ENCODE data around the gene MADD.

Gene MADD

DNA sequence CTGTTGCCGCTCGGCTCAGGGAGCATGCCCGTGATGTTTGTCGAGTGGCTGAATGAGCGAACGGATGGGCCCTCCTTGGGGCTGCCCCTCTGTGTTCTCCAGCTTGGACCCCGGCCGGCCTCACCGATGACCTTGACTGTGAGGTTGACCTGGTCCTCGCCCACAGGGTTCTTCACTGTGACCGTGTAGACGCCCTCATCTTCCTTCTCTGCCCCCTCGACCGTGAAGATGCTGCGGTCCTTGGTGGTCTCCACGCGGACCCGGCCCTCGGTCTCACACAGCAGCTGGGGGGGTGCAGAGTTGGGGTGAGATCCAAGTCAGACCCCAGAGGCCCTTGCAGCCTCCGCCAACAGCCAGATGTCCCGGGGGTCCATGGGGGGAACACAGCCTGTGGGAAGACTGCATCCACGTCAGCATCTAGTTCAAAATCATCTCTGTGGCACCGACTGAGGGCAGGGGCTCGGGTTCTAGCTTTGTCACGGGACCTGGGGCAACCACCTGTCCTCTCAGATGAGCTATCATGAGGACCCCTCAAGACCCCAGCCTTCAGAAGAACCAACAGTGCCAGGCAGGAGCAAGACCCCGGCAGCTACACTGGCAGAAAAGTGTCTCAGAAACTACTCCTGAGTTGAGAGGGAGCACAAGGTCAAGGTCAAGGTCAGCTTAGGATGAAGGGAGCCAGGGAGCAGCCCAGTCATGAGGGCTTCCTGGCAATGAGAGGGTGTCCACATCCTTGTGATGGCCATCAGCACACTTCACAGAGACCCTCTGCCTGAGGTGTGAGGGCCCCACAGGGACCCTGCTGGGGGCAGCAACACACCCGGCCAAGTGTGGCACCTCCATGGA lies 68.7 kb downstream of the MADD start:
- DNase-seq (ENCODE audit: low read depth), result no peak

DNA sequence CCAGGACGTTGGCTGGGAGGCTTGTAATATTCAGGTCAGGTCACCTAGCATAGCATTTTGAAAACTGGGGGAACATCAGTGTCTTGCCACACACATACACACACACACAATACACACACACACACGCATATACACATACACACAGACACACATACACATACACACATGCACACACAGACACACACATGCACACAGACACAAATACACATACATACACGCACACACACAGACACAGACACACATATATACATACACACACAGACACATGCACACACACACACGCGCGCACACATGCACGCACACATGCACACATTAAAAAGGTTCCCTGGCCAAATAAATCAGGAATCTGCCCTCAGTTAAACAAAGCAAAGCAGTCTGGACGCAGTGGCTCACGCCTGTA lies 70.1 kb downstream of the MADD start:
- DNase-seq (ENCODE audit: low read depth), result no peak

DNA sequence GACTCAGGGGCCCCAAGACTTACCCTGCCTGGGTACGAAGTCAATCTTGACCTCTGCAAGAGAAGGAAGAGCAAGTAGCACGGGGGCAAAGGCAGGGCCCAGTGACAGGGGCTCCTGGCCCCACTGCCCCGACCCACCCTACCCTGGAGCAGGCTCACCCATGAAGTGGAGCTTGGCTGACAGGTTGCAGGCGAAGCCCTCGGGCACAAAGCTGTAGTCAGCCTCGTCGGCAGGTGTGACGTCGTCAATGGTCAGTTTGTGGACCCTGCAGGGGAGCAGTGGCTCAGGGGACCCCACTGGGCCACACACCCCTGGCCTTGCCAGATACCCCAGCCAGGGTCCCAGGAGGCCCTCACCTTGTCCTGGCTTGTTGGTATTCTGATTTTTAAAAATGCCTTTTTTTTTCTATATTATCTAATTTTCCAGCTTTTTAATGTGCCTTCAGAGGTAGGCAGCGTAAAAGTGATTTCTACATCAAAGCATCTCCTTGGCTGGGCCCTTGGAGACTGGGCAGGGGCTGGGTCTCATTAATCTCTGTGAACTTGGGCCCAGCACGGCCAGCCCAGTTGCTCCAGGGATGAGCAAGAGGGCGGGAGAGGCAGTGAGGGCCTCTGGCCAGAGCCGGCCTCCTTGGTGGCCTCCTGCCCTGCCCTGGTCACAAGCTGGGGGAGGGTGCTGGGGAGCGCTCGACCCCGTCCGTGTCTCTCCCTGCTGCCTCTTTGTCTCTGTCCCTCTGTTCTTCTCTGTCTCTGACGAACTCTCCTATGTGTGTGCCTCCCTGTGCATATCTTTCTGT lies 71.2 kb downstream of the MADD start:
- no peak for DNase-seq (ENCODE audit: low read depth)

DNA sequence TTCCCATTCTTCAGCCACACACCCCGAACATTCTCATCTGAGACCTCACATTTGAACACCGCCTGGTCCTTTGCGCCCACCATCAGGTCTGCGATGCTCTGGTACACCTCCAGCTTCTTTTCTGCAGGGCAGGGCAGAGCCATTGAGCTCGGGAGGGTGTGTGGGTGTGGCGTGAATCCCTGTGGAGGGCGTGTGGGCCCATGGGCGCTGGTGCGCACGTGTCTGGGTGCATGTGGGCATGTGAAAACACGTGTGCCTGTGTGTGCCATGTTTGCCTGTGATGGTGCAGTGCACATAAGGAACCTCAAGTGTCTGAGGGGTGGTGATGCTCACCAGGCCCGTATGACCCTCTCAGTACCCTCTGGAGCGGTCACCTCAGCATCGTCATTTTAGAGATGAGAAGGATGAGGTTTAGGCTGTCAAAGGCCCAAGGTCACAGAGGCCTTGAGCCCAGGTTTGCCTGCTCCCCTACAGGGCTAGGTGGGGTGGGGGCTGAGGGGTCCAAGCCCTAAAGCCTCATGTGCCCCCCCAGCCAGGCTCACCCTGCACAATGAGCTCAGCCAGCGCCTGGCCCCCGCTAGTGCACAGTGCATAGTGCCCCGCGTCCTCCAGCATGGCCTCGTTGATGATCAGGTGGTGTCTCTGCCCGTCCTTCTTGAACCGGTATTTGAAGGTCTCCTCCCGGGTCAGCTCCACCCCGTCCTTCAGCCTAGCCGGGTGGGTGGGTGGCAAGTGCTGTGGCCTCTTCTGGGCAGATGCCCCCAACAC lies 72.3 kb downstream of the MADD start:
- DNase-seq (ENCODE audit: low read depth), result no peak

DNA sequence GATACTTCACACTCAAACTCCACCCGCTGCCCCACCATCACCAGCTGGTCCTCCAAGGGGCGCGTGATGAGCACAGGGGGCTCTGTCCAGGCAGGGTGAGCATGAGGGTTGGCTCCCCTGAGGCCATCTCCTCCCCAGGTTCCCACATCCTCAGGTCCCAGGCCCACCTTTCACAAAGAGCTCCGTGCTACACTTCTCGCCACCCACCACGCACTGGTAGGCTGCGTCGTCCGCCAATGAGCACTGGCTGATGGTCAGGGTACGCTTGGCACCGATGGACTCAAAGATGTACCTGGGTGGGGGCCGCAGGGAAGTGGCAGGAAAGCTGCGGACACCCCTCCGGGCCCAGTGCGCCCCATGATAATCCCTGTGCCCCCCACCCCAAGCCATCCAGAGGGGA lies 72.9 kb downstream of the MADD start:
- DNase-seq (ENCODE audit: low read depth), result no peak

DNA sequence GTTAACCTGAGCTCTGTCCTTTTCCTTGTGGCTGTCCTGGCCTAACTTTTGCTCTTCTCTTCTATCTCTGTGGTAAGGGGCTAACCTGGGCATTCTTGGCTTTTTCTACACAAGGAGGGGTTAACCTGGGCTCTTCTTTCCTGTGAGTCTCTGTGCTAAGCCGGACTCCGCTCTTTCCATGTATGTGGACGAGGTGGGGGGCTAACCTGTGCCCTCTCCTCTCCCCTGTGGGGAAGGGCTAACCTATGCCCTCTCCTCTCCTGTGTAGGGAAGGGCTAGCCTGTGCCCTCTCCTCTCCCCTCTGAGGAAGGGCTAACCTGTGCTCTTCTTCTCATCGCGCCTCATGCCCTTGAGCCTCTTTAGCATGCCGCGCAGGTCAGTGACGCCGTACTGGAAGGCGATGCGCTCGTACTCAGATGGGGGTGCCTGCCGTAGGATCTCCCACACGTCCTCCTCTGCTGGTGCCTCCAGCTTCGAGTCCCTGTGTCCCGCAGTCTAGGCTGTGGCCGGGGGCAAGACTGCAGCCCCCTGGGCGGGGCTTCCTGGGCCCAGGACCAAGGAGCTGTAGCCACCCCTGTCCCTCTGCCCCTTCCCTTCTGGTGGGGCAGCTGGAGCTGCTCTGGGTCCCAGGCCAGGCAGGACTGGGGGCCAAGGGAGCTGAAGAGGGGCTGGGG lies 76.1 kb downstream of the MADD start:
- DNase-seq (ENCODE audit: low read depth), result no peak

DNA sequence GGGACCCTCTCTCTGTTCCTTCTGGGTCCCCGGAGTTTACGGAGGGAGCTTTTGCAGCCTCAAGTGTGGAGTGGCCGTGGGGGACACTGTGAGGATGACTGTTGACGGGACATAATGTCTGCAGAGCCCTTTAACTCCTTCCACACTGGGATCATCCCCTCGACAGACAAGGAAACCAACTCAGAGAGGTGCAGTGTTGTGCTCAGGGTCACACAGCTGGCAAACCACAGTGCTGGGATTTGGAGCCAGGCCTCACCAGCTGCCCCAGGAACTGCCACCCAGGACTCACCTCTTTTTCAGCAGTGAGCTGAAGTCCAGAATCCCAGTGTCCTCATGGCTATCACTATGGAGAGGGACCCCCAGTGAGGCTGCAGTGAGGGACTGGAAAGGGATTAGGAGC lies 77.2 kb downstream of the MADD start:
- no peak for DNase-seq (ENCODE audit: low read depth)

DNA sequence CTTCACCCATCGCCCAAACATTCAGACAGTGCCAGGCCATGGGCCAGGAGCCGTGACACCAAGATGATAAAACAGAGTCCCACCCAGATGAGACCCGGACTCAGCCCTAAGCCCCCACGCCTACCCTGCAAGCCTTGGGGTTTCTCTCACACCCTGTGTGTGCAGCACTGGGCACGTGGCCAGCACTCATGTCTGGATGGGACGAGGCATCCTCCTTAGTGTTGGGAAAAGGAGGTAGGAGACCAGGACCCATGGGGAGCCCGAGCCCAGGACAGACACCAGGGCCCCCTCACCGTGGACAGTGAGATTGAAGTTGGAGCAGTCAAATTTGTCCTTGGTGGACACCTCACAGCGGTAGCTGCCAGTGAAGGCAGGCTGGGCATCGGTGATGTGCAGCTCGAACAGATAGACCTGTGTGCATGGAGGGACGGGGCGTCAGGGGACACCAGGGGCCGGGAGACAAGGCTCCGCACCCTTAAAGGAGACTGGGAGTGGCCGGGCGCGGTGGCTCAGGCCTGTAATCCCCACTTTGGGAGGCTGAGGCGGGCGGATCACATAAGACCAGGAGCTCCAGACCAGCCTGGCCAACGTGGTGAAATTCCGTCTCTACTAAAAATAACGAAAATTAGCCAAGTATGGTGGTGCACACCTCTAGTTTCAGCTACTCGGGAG lies 78.3 kb downstream of the MADD start:
- DNase-seq (ENCODE audit: low read depth), result no peak

DNA sequence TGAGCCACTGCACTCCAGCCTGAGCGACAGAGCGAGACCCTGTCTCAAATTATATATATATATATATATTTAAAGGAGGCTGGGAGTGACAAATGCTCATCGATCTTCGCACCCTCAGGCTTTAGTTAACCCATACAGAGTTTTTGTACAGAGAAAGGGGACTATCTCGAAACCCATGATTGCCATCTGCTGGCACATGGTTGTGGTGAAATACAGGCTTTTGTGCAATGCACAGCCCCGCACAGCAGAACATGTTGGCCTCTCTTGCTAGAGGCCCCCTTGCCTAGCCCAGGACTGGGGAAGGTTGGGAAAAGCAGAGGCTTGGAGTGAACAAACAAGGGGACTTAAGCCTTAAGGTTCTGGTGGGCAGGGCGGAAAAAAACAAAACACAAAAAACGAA lies 78.9 kb downstream of the MADD start:
- DNase-seq (ENCODE audit: low read depth), result no peak

DNA sequence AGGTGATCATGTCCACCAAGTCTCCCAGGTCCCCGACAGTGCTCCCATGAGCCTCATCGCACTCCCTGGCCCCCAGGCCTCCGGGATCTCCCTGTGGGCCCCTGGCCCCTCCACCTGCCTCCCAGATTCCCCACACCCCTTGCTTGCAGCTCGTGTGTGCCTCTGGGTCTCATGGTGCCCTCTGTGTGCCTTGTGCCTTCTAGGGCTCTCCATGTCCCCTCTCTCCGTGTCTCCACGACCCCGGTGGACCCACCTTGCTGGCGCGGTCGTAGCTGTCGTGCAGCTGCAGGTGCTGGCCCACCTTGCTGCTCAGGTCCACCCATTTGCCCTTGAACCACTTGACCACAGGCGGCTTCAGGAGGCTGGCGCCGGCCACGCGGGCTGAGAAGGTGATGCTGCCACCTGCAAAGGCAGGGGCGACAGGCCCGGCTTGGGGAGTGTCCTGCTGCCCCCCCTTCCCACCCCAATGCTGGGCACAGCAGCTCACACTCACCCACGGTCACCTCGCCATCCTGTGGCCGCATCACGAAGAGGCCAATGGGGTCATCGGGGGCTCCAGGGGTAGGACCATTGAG lies 79.7 kb downstream of the MADD start:
- no peak for DNase-seq (ENCODE audit: low read depth)

DNA sequence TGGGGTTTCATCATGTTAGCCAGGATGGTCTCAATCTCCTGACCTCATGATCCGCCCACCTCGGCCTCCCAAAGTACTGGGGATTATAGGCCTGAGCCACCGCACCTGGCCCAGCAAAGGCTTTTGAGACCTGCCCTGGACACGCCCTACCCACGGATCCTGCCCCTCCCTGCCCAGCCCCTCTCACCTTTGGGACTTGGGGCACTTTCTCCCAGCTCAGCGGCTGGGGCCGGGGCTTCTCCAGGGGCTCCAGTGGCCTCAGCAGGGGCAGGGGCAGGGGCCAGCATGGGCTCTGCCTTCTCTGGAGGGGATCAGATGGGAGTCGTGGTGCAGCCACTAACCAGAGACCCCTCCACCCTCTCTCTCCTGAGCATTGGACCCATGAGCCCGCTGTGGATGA lies 80.4 kb downstream of the MADD start:
- no peak for DNase-seq (ENCODE audit: low read depth)

DNA sequence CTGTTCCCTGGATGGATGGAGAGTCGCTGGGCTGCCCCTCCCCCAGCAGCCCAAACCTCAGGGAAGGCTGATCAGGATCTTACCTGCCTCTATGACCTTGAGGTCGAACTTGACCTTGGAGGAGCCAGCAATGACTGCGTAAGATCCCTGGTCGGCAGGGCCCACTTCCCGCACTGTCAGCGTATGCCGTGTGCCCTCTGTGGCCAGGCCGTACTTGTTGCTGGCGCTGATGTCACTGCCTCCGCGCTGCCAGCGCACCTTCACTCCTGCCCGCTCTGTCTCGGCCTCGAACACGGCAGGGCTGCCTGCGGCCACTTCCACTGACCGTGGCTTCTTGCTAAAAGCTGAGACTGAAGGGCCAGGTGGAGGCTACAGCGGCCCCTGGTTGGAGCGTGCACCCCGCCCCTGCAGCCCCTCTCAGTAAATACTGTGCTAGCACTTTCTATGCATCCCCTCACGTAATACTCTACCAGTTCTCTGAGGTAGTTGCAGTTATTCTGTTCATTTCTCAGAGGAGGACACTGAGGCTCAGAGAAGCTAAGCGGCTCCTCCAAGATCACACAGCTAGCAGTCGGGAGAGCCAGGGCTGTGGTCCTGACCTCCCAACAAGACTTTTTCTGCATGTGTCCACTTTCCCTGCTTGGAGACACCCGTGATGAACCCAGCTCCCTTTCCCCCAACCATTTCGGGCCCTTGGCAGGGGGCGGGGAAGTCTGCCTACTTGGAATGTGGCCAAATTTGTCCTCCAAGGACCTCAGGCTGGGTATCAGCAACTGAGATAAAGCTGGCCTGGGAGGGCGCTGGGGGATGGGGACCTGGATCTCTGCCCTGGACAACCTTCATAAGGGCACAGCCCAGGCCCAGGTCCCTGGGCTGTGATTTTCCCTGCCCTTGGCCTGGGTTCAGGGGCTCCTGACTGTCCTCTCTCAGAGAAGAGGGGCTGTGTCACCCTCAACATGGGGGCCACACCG lies 81.5 kb downstream of the MADD start:
- no peak for DNase-seq (ENCODE audit: low read depth)

DNA sequence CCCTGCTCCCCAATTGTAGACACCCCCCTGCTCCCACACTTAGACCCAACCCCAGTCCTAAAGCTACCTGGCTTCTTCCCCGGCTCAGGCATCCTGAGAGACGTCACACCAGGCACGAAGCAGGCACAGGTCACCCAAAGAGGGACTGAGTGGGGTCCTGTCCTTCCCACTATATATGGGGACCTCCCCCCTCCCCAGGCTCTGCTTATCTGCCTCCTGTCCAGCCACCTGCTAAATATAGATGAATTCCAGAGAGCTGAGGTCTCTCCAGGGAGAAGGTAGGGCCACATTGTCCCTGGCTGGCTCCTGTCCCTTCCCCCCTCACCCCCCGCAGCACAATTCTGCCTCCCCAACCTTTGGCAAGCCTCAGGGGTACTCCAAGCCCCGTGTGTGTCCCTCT lies 82.6 kb downstream of the MADD start, which contains the start of gene MYBPC3:
TSS of gene MYBPC3 (minus strand) at position 147 of the 400 bp plus-strand sequence. CDS start at position 92, 55 bp downstream.
- no peak for DNase-seq (ENCODE audit: low read depth)

DNA sequence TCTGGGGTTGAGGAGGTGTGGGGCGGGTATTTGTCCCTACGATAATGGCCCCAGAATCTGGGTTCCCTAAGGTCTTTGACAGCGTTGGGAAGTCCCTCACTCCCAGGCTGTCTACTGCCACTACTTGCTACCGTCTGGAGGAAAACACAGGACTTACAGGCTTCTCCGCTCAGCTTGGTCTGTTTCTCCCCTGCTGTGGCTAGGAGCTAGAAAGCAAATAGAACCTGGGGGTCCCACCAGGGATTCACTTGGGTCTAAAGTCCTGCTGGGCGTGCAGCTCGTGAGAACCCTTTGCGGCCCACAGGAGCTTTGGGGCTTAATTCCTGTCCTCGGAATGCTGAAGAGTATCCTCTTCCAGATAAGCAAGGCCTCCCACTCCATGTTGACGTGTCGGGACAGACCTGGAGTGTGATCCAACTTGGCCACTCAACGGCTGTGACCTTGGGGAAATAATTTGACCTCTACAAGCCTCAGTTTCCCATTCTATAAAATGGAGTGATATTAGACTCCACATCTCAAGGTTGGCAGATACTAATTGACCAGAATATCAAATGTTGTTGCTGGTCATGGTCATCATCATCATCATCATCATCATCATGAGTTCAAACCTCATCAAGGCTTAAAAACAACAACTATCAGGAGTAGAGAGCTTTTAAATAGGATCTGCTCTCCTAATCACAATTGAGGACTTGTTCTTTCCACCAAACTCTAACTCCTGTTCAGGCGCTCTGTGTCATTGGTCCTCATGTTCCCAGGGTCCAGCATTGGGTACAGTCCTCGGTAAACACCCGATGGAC lies 84.2 kb downstream of the MADD start:
- no peak for DNase-seq (ENCODE audit: low read depth)

DNA sequence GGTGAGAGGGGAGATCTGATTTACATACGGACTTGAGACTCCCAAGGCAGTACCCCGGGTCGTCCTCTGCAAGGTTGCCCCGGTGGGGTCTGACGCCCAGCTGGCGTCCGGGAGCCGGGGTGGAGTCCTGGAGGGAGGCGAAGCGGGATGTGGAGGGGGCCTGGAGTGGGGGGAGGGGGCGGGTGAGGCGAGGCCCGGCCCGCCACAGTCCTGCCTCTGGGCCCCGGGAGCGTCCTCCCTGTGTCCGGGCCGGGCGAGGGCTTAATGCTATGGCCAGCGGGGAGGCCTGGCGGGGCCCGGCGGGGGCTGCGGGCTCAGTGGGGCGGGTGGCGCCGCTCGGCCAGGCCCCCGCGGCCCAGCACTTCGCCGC lies 85.0 kb downstream of the MADD start:
- no peak for DNase-seq (ENCODE audit: low read depth)

DNA sequence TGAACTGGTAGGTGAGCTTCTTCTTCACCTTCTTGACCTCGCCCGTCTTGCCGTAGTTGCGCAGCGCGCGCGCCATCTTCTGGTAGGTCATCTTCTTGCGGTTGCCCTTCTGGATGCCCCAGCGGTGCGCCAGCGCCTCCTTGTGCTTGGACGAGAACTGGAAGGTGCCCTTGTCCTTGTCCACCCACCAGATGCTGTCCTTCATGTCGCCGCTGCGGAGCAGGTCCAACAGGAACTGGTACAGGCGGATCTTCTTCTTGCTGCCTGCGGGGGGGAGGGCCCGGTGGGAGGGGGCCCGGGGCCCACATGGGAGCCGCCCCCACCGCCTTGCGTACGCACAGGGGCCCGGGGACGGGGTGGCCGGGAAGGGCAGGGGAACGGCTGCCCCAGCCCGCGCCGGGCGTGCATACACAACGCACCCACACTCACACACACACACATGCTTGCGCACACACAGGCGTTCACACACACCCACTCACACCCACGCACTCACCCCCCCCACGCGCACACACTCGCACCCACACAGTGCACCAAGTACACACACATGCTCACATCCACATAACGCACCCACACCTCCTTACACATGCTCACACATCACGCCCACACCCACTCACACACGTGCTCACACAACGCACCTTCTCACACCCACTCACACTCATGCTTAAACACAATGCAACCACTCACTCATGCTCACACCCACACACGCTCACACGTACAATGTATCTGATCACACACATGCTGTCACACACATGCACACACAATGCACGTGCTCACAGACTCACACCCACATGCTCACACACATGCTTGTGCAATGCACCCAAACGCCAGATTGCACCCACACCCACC lies 85.6 kb downstream of the MADD start:
- DNase-seq (ENCODE audit: low read depth), result peak; percentile 48

DNA sequence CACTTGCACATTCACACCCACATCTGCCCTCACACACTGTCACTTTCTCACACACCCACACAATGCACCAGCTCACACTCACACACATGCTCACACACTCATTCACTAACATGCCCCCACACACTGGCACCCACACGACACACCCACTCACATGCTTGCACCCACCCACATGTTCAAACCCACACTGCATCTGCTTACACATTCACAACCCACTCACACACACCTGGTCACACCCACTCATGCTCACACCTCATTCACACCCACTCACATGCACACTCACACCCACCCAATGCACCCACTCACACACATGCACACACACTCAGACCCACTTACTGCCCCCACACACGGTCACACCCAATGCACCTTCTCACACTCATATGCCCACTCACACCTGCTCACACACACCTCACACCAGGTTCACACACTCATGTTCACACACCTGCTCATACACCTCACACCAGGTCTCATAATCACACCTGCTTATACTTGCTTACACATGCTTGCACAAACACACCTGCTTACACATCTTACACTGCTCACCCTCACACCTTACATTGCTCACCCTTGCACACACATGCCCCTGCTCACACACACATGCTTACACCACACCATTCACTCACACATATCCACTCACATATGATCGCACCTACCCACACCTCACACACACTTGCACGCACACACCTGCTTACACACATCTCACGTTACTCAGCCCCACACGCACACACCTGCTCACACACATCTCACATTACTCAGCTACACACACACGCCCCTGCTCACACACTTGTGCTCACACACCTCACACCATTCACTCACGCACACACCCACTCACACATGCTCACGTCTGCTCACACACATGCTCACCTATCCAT lies 86.4 kb downstream of the MADD start:
- no peak for DNase-seq (ENCODE audit: low read depth)
